Astrocyte of the spinal cord (primary cell): ENCODE results near the gene MAGI1.
A peak's percentile ranks its signal among the peaks of the same experiment; 100 is the strongest.

Experiments
- DNase-seq: peaks from one replicate; pipeline ENCODE4 v3.0.0; 2011; ENCODE audit warnings: low read depth, low spot score
- H3K4me3 ChIP-seq: 2 replicates; pipeline ENCODE4 v1.5.1; 2011; ENCODE audit warnings: low read depth, mild to moderate bottlenecking, low read length, moderate library complexity
- CTCF ChIP-seq: IDR thresholded peaks from 2 replicates; pipeline ENCODE4 v1.5.1; 2012; ENCODE audit warnings: low read depth, mild to moderate bottlenecking, low read length, inconsistent platforms
- in situ Hi-C: cut with HindIII; loops from 2 replicates; pipeline ENCODE4 v1.10.0; 2017; ENCODE audit warnings: low sequenced_read_pairs

The MAGI1 gene

GRCh38 chr3:65995030-65995429 lies 43.7 kb downstream of the MAGI1 start:
- in situ Hi-C loops, result no loop called here
- no peak overlapping the region for H3K4me3 ChIP-seq
- DNase-seq, result peak; percentile 22
- no peak for TF ChIP-seq CTCF

- in situ Hi-C loops, result no loop called here
- TF ChIP-seq CTCF, result no peak
- no peak for DNase-seq
- H3K4me3 ChIP-seq, result no peak overlapping the region
Observed at GRCh38 chr3:65993134-65993900, 45.4 kb downstream of the MAGI1 start.

GRCh38 chr3:65992106-65992505 lies 46.6 kb downstream of the MAGI1 start:
- no peak for DNase-seq
- TF ChIP-seq CTCF, result no peak
- in situ Hi-C loops, result no loop called here
- no peak overlapping the region for H3K4me3 ChIP-seq

- no peak for TF ChIP-seq CTCF
- no peak overlapping the region for H3K4me3 ChIP-seq
- DNase-seq, result no peak
- in situ Hi-C loops, result no loop called here
Observed at GRCh38 chr3:65988411-65989180, 50.1 kb downstream of the MAGI1 start.

GRCh38 chr3:65986285-65986684 lies 52.4 kb downstream of the MAGI1 start:
- no peak for TF ChIP-seq CTCF
- DNase-seq, result no peak
- no peak overlapping the region for H3K4me3 ChIP-seq
- in situ Hi-C loops, result no loop called here

- in situ Hi-C loops, result no loop called here
- DNase-seq, result no peak
- no peak overlapping the region for H3K4me3 ChIP-seq
- no peak for TF ChIP-seq CTCF
Observed at GRCh38 chr3:65984975-65985374, 53.7 kb downstream of the MAGI1 start.
